Fibroblast of skin of abdomen (primary cell): ENCODE data around the gene KIAA1958.

Experiments used
- DNase-seq: peaks from one replicate; pipeline ENCODE4 v3.0.0-alpha.2; 2013

Gene KIAA1958

GRCh38 chr9:112605963-112606699, 119.5 kb downstream of the KIAA1958 start:
- no peak for DNase-seq

GRCh38 chr9:112608851-112609250, 122.2 kb downstream of the KIAA1958 start:
- no peak for DNase-seq

GRCh38 chr9:112615584-112616266, 129.1 kb downstream of the KIAA1958 start:
- DNase-seq, result no peak

- no peak for DNase-seq
These were observed 130.7 kb downstream of the KIAA1958 start for GRCh38 chr9:112617371-112617770.

- no peak for DNase-seq
These were observed 131.9 kb downstream of the KIAA1958 start for GRCh38 chr9:112618385-112619009.

- no peak for DNase-seq
These were observed 133.8 kb downstream of the KIAA1958 start for GRCh38 chr9:112620388-112620787.

- no peak for DNase-seq
These were observed 134.5 kb downstream of the KIAA1958 start for GRCh38 chr9:112621018-112621655.

- no peak for DNase-seq
These were observed 136.6 kb downstream of the KIAA1958 start for GRCh38 chr9:112623198-112623597.

- DNase-seq, result no peak
These were observed 138.4 kb downstream of the KIAA1958 start for GRCh38 chr9:112624711-112625707.

GRCh38 chr9:112629671-112630485, 143.3 kb downstream of the KIAA1958 start:
- no peak for DNase-seq

- DNase-seq, result no peak
These were observed 144.9 kb downstream of the KIAA1958 start for GRCh38 chr9:112631313-112632070.

GRCh38 chr9:112640311-112640710, 153.7 kb downstream of the KIAA1958 start:
- DNase-seq, result no peak

GRCh38 chr9:112642126-112642525, 155.5 kb downstream of the KIAA1958 start:
- DNase-seq, result no peak

- DNase-seq, result no peak
These were observed 161.0 kb downstream of the KIAA1958 start for GRCh38 chr9:112647596-112647995.

- no peak for DNase-seq
These were observed 162.0 kb downstream of the KIAA1958 start for GRCh38 chr9:112648624-112649023.

GRCh38 chr9:112654282-112654681, 167.7 kb downstream of the KIAA1958 start:
- no peak for DNase-seq

GRCh38 chr9:112655668-112656067, 169.0 kb downstream of the KIAA1958 start:
- no peak for DNase-seq

GRCh38 chr9:112659906-112660305, 173.3 kb downstream of the KIAA1958 start:
- no peak for DNase-seq

- DNase-seq, result no peak
These were observed 177.1 kb downstream of the KIAA1958 start for GRCh38 chr9:112663681-112664080.

GRCh38 chr9:112664531-112664930, 177.9 kb downstream of the KIAA1958 start:
- DNase-seq, result no peak
